Gastroesophageal sphincter (tissue), 4 donors: ENCODE data around the gene FGF14. TPM values are rescaled to one million over a fixed set of nuclear protein-coding genes. Genes with fewer than 3 reads are reported as not detected.

Experiments
- ATAC-seq: fragments of 150-250 bp; one replicate; pipeline ENCODE4 v1.9.1; 2016; ENCODE audit warnings: mild to moderate bottlenecking, moderate library complexity
- H3K27ac ChIP-seq, 4 donors: fragments of 200-600 bp; sonication (generic) in 3 of 4; 1 replicate in 3 of 4; 2 replicates in 1 of 4; pipeline ENCODE4 v1.5.1; 2016 to 2019
- H3K27me3 ChIP-seq: fragments of 200-600 bp; sonication (generic); one replicate; pipeline ENCODE4 v1.5.1; 2019
- H3K36me3 ChIP-seq, 2 donors: fragments of 200-600 bp; sonication (generic); one replicate each; pipeline ENCODE4 v1.5.1; 2019; ENCODE audit warnings: control low read depth in 1 of 2
- H3K4me1 ChIP-seq, 3 donors: fragments of 200-600 bp; sonication (generic); 1 replicate in 2 of 3; 2 replicates in 1 of 3; pipeline ENCODE4 v1.5.1; 2016 to 2019; ENCODE audit warnings: control low read depth in 2 of 3
- H3K4me3 ChIP-seq, 2 donors: fragments of 200-600 bp; sonication (generic); one replicate each; pipeline ENCODE4 v1.5.1; 2019; ENCODE audit warnings: mild to moderate bottlenecking in 1 of 2, moderate library complexity in 1 of 2
- H3K9me3 ChIP-seq, 3 donors: fragments of 200-600 bp; sonication (generic); one replicate each; pipeline ENCODE4 v1.5.1; 2017 to 2019; ENCODE audit warnings: control low read depth in 2 of 3
- EP300 ChIP-seq: sonication (generic); formaldehyde crosslinking; IDR thresholded peaks from one replicate; pipeline ENCODE4 v1.6.1; 2017; ENCODE audit warnings: antibody characterized with exemption, mild to moderate bottlenecking
- POLR2A ChIP-seq, 2 donors: fragments of 450-650 bp; IDR thresholded peaks; one replicate each; pipeline ENCODE4 v1.6.1; 2017; ENCODE audit warnings: antibody characterized with exemption in 2 of 2, mild to moderate bottlenecking in 2 of 2, moderate library complexity in 1 of 2
- POLR2AphosphoS5 ChIP-seq: sonication (generic); formaldehyde crosslinking; IDR thresholded peaks from one replicate; pipeline ENCODE4 v1.6.1; 2017; ENCODE audit warnings: antibody characterized with exemption
- WGBS, 2 donors: methylation state at CpG; one replicate each; pipeline ENCODE4 v1.1.5; 2018; ENCODE audit warnings: low coverage in 1 of 2; 5-methylcytosine and 5-hydroxymethylcytosine counted together
- total RNA-seq, 4 donors: library from RNA; depleted of rRNA; stranded (reverse); fragments of >200 nt; gene quantifications; one replicate each; pipeline ENCODE4 v1.1.0, GENCODE V29; 2016
- TF ChIP-seq, protein P1 (sequence below), 4 experiments: fragments of 200-600 bp in 2 of 4; fragments of 450-650 bp in 2 of 4; sonication (generic) in 1 of 4; IDR thresholded peaks; one replicate each; pipeline ENCODE4 v1.5.1; 2017 to 2019; ENCODE audit warnings: antibody characterized with exemption in 4 of 4, mild to moderate bottlenecking in 2 of 4, moderate library complexity in 2 of 4

FGF14 gene
- total RNA-seq, 4 donors from 2014 or later, result 0.31 to 2.0 (median 0.95) TPM

DNA sequence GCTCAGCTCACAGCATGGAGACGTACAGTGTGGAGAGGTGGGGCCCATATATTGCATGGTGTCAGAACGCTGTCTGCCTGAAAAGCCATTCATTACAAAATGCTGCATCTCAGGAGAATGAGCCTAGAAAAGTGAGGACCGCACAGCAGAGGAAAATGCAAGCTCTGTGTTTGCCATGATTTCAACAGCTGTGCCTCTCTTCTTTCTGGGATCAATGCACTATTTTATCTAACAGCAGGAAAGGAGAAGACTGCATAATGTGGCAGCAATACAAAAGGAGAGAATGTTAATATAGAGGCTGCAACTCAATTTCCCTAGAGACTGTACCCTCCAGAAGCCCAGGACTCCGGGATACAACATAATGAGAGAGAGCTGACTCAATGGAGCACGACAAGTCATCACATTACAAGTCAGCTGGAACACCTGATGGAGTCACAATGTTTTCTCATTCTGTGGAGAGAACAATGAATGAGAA, 368.0 kb downstream of the FGF14 start:
- Histone ChIP-seq H3K4me3 (no peak overlapping the region), H3K4me1 (peaks cover 0 to 3% (median 0%) of the 10 kb centered on the region in 3 donors), H3K27me3 (no peaks in the 10 kb centered on the region), H3K9me3 (peaks cover 0 to 4% (median 0%) of the 10 kb centered on the region in 3 donors), H3K27ac (no peak overlapping the region), H3K36me3 (no peaks in the 10 kb centered on the region)
- no peak for TF ChIP-seq POLR2A (IDR thresholded peaks at IDR 0.05)
- no peak for TF ChIP-seq POLR2AphosphoS5
- TF ChIP-seq EP300, result no peak
- TF ChIP-seq, protein P1, sequence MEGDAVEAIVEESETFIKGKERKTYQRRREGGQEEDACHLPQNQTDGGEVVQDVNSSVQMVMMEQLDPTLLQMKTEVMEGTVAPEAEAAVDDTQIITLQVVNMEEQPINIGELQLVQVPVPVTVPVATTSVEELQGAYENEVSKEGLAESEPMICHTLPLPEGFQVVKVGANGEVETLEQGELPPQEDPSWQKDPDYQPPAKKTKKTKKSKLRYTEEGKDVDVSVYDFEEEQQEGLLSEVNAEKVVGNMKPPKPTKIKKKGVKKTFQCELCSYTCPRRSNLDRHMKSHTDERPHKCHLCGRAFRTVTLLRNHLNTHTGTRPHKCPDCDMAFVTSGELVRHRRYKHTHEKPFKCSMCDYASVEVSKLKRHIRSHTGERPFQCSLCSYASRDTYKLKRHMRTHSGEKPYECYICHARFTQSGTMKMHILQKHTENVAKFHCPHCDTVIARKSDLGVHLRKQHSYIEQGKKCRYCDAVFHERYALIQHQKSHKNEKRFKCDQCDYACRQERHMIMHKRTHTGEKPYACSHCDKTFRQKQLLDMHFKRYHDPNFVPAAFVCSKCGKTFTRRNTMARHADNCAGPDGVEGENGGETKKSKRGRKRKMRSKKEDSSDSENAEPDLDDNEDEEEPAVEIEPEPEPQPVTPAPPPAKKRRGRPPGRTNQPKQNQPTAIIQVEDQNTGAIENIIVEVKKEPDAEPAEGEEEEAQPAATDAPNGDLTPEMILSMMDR (IDR thresholded peaks at IDR 0.05), result no peak
- no peak for ATAC-seq
- WGBS, 2 donors, result 68 to 88% methylated on average over 5 of the region's 5 CpGs

DNA sequence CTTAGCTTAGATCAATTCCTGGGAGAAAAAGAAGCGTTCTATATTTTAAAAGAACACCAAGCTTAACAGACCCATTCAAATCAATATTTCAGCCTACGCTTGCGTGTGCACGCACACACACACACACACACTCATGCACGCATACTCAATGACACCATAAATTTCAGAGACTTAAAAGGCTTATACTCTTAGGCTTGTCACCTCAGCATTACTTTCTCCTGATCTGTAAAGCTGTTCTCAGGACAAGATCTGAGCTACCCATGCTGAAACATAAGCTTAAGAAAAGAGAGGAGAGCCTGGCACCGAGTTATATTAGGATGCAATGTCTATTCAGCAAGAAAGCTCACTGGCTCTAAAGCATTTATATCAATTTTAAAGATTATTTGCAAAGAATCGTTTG, 368.5 kb downstream of the FGF14 start:
- Histone ChIP-seq H3K36me3 (no peaks in the 10 kb centered on the region), H3K9me3 (peaks cover 0 to 4% (median 0%) of the 10 kb centered on the region in 3 donors), H3K4me1 (peaks cover 0 to 6% (median 0%) of the 10 kb centered on the region in 3 donors), H3K4me3 (no peak overlapping the region), H3K27ac (no peak overlapping the region), H3K27me3 (no peaks in the 10 kb centered on the region)
- WGBS, 2 donors, result 87 to 92% methylated on average over 7 of the region's 7 CpGs
- ATAC-seq, result no peak
- TF ChIP-seq, protein P1 (IDR thresholded peaks at IDR 0.05), result no peak
- TF ChIP-seq POLR2AphosphoS5 (no peak), EP300 (no peak), POLR2A (IDR thresholded peaks at IDR 0.05) (no peak)

DNA sequence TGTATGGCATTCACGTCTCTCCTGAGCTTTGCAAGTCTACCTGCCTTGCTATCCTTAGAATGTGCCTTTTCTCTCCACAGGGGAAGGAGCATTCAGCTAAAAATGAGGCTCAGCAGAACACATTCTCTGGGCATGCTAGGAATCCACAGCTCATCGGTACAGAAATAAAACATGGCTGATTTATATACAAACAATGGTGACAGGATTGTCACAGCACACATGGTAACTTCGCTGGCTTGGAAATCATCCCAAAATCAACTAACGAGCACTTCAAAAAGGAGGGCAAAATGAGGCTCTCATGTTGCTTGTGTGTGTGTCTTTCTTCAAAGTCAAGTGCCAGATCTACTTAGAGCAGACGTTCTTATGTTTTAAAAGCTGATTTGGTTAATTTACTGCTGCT, 373.0 kb downstream of the FGF14 start:
- H3K27me3 ChIP-seq, result no peaks in the 10 kb centered on the region
- no peak overlapping the region for H3K4me3 ChIP-seq
- no peak for ATAC-seq
- no peak overlapping the region for H3K27ac ChIP-seq
- peaks cover 0 to 6% (median 0%) of the 10 kb centered on the region in 3 donors for H3K4me1 ChIP-seq
- WGBS, 2 donors, result 22 to 26% methylated on average over 5 of the region's 5 CpGs
- no peaks in the 10 kb centered on the region for H3K36me3 ChIP-seq
- TF ChIP-seq POLR2AphosphoS5 (no peak), EP300 (no peak), POLR2A (IDR thresholded peaks at IDR 0.05) (no peak)
- TF ChIP-seq, protein P1 (IDR thresholded peaks at IDR 0.05), result no peak
- H3K9me3 ChIP-seq, result no peaks in the 10 kb centered on the region

DNA sequence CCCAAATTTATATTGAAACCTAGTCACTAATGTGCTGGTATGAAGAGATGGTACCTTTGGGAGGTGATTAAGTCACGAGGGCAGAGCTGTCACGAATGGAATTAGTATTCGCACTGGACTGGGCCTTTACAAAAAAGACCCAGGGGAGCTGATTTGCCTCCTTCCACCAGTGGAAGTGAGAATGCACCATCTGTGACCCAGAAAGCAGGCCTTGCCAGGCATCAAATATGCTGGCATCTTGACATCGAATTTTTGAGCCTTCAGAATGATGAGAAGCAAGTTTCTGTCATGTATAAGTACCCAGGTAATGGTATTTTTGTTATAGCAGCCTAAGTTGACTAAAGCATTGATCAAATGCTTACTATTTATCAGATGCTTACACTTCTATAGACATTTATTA, 373.6 kb downstream of the FGF14 start:
- Histone ChIP-seq H3K27me3 (no peaks in the 10 kb centered on the region), H3K4me1 (peaks cover 0 to 6% (median 0%) of the 10 kb centered on the region in 3 donors), H3K27ac (no peak overlapping the region), H3K36me3 (no peaks in the 10 kb centered on the region), H3K4me3 (no peak overlapping the region), H3K9me3 (no peaks in the 10 kb centered on the region)
- ATAC-seq, result no peak
- 63 to 75% methylated on average over 4 of the region's 4 CpGs for WGBS, 2 donors
- TF ChIP-seq, protein P1 (IDR thresholded peaks at IDR 0.05), result no peak

DNA sequence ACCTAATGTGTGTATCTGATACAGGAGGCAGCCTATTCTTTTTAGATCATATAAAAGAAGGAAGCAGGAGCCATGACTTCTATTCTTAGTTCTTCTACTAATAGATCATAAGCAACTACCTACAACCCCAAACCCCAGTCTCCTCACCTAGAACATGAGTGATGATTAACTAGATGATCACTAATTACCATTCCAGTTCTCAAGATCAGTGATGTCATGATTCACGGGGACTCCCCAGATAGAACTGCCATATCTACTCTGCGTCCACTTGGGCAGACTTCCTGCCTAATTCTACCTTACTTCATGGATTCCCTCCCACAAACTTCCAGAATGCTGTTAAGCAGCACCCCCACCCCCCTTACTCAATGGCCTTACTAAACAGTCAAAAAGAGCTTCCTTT, 380.1 kb downstream of the FGF14 start:
- no peaks in the 10 kb centered on the region for H3K27me3 ChIP-seq
- H3K9me3 ChIP-seq, result peaks cover 0 to 18% (median 0%) of the 10 kb centered on the region in 3 donors
- H3K4me1 ChIP-seq, result peaks cover 0 to 4% (median 0%) of the 10 kb centered on the region in 3 donors
- TF ChIP-seq POLR2A (IDR thresholded peaks at IDR 0.05) (no peak), EP300 (no peak), POLR2AphosphoS5 (no peak)
- TF ChIP-seq, protein P1 (IDR thresholded peaks at IDR 0.05), result no peak
- no peak overlapping the region for H3K27ac ChIP-seq
- H3K4me3 ChIP-seq, result no peak overlapping the region
- no peak for ATAC-seq
- 93% methylated on average over 2 of the region's 2 CpGs; no CpG with 5 or more reads in 1 of the 2 donors for WGBS, 2 donors
- H3K36me3 ChIP-seq, result no peaks in the 10 kb centered on the region
